CD4-positive, alpha-beta T cell treated with Interleukin-21 for 1 hour (primary cell): Measurements from ENCODE around the gene RNGTT.
A peak's percentile ranks its signal among the peaks of the same experiment; 100 is the strongest.
"Not testable (repeated sequence)": the region's sequence is repeated elsewhere in the genome, so short reads cannot be mapped to it uniquely, and the experiment has no call there.

Source experiments
- DNase-seq: peaks from one replicate; pipeline ENCODE4 v3.0.0-alpha.2; 2020

Gene RNGTT

GRCh38 chr6:88806728-88807127 is 156.7 kb downstream of the RNGTT start:
- DNase-seq: no peak

- DNase-seq: no peak
Observed at GRCh38 chr6:88804701-88805100, 158.7 kb downstream of the RNGTT start.

GRCh38 chr6:88785478-88785877 is 177.9 kb downstream of the RNGTT start:
- no peak for DNase-seq

- peak; percentile 63 for DNase-seq
Observed at GRCh38 chr6:88780714-88781389, 182.6 kb downstream of the RNGTT start.

- no peak for DNase-seq
Observed at GRCh38 chr6:88775866-88776571, 187.4 kb downstream of the RNGTT start.

- DNase-seq: not testable (repeated sequence)
Observed at GRCh38 chr6:88768114-88768513, 195.3 kb downstream of the RNGTT start.

GRCh38 chr6:88764081-88764480 is 199.3 kb downstream of the RNGTT start:
- no peak for DNase-seq

GRCh38 chr6:88763160-88763559 is 200.3 kb downstream of the RNGTT start:
- DNase-seq: no peak

GRCh38 chr6:88761237-88762031 is 202.0 kb downstream of the RNGTT start:
- peak; percentile 9 for DNase-seq

GRCh38 chr6:88760091-88760490 is 203.3 kb downstream of the RNGTT start:
- DNase-seq: no peak

GRCh38 chr6:88750936-88751335 is 212.5 kb downstream of the RNGTT start:
- DNase-seq: no peak

- DNase-seq: no peak
Observed at GRCh38 chr6:88749849-88750248, 213.6 kb downstream of the RNGTT start.

GRCh38 chr6:88748141-88748540 is 215.3 kb downstream of the RNGTT start:
- no peak for DNase-seq

GRCh38 chr6:88741939-88742338 is 221.5 kb downstream of the RNGTT start:
- no peak for DNase-seq

- DNase-seq: no peak
Observed at GRCh38 chr6:88741071-88741470, 222.3 kb downstream of the RNGTT start.

- no peak for DNase-seq
Observed at GRCh38 chr6:88734544-88734943, 228.9 kb downstream of the RNGTT start.

GRCh38 chr6:88730611-88731011 is 232.8 kb downstream of the RNGTT start:
- DNase-seq: no peak

GRCh38 chr6:88728756-88729155 is 234.7 kb downstream of the RNGTT start:
- DNase-seq: no peak

GRCh38 chr6:88726409-88726808 is 237.0 kb downstream of the RNGTT start:
- DNase-seq: not testable (repeated sequence)

- DNase-seq: no peak
Observed at GRCh38 chr6:88725111-88725975, 238.1 kb downstream of the RNGTT start.

- no peak for DNase-seq
Observed at GRCh38 chr6:88722686-88723085, 240.7 kb downstream of the RNGTT start.

GRCh38 chr6:88716399-88716798 is 247.0 kb downstream of the RNGTT start:
- DNase-seq: not testable (repeated sequence)
